DMS 273 treated with DMSO at 0.1 percent for 48 hours (cell line): ENCODE measurements around the gene NUDT16L1.

ENCODE experiments used
- DNase-seq: peaks from one replicate; lab custom pipeline; 2025; lab: John Stamatoyannopoulos, UW

Gene NUDT16L1

GRCh38 chr16:4663777-4664465 lies 29.4 kb upstream of the NUDT16L1 start:
- no peak for DNase-seq

- no peak for DNase-seq
Observed at GRCh38 chr16:4664538-4665418, 28.6 kb upstream of the NUDT16L1 start.

- DNase-seq, result no peak
Observed at GRCh38 chr16:4666537-4667202, 26.7 kb upstream of the NUDT16L1 start.

- no peak for DNase-seq
Observed at GRCh38 chr16:4667203-4667963, 26.0 kb upstream of the NUDT16L1 start.

- no peak for DNase-seq
Observed at GRCh38 chr16:4668313-4668960, 24.9 kb upstream of the NUDT16L1 start.

GRCh38 chr16:4673387-4674046 lies 19.8 kb upstream of the NUDT16L1 start:
- no peak for DNase-seq

- no peak for DNase-seq
Observed at GRCh38 chr16:4674926-4675530, 18.3 kb upstream of the NUDT16L1 start.

- DNase-seq, result no peak
Observed at GRCh38 chr16:4675864-4676786, 17.2 kb upstream of the NUDT16L1 start.

- DNase-seq, result no peak
Observed at GRCh38 chr16:4676831-4677230, 16.5 kb upstream of the NUDT16L1 start.

- DNase-seq, result no peak
Observed at GRCh38 chr16:4677390-4677789, 16.0 kb upstream of the NUDT16L1 start.

GRCh38 chr16:4677994-4678393 lies 15.4 kb upstream of the NUDT16L1 start:
- DNase-seq, result no peak

GRCh38 chr16:4678596-4678995 lies 14.8 kb upstream of the NUDT16L1 start:
- DNase-seq, result no peak

- DNase-seq, result no peak
Observed at GRCh38 chr16:4679156-4679849, 14.1 kb upstream of the NUDT16L1 start.

GRCh38 chr16:4679850-4680636 lies 13.3 kb upstream of the NUDT16L1 start:
- no peak for DNase-seq

GRCh38 chr16:4680673-4681470 lies 12.5 kb upstream of the NUDT16L1 start:
- no peak for DNase-seq

GRCh38 chr16:4681471-4682083 lies 11.8 kb upstream of the NUDT16L1 start:
- DNase-seq, result no peak
